SJSA1 (cell line): ENCODE data around the gene PDE9A. TPM values are rescaled to one million over a fixed set of nuclear protein-coding genes. Genes with fewer than 3 reads are reported as not detected.
A peak's percentile ranks its signal among the peaks of the same experiment; 100 is the strongest.

ENCODE experiments used
- DNase-seq, 2 experiments: peaks; one replicate each; pipeline ENCODE4 v3.0.0-alpha.2; 2015 to 2020; ENCODE audit warnings: low spot score in 2 of 2, low read depth in 1 of 2
- H3K27ac ChIP-seq: fragments of 250-450 bp; sonication (Bioruptor Pico); 2 replicates; pipeline ENCODE4 v1.5.1; 2020; ENCODE audit warnings: mild to moderate bottlenecking, moderate library complexity
- H3K27me3 ChIP-seq: fragments of 250-450 bp; sonication (Bioruptor Pico); replicated peaks from 2 replicates; pipeline ENCODE4 v1.5.1; 2020; ENCODE audit warnings: mild to moderate bottlenecking, moderate library complexity
- H3K36me3 ChIP-seq: fragments of 250-450 bp; sonication (Bioruptor Pico); 2 replicates; pipeline ENCODE4 v1.5.1; 2020; ENCODE audit warnings: mild to moderate bottlenecking
- H3K4me1 ChIP-seq: fragments of 250-450 bp; sonication (Bioruptor Pico); replicated peaks from 2 replicates; pipeline ENCODE4 v1.6.1; 2021; ENCODE audit warnings: mild to moderate bottlenecking
- H3K4me3 ChIP-seq: fragments of 250-450 bp; sonication (Bioruptor Pico); 2 replicates; pipeline ENCODE4 v1.5.1; 2020; ENCODE audit warnings: mild to moderate bottlenecking
- H3K9me3 ChIP-seq: fragments of 250-450 bp; sonication (Bioruptor Pico); replicated peaks from 2 replicates; pipeline ENCODE4 v1.5.1; 2020; ENCODE audit warnings: mild to moderate bottlenecking
- total RNA-seq: library from RNA; depleted of rRNA; stranded (reverse); fragments of >200 nt; shearing (Covaris generic); gene quantifications from 2 replicates; pipeline ENCODE4 v1.2.3, GENCODE V29; 2014

PDE9A gene
- total RNA-seq, 1 experiment from 2014 or later: 10.3 TPM

DNA sequence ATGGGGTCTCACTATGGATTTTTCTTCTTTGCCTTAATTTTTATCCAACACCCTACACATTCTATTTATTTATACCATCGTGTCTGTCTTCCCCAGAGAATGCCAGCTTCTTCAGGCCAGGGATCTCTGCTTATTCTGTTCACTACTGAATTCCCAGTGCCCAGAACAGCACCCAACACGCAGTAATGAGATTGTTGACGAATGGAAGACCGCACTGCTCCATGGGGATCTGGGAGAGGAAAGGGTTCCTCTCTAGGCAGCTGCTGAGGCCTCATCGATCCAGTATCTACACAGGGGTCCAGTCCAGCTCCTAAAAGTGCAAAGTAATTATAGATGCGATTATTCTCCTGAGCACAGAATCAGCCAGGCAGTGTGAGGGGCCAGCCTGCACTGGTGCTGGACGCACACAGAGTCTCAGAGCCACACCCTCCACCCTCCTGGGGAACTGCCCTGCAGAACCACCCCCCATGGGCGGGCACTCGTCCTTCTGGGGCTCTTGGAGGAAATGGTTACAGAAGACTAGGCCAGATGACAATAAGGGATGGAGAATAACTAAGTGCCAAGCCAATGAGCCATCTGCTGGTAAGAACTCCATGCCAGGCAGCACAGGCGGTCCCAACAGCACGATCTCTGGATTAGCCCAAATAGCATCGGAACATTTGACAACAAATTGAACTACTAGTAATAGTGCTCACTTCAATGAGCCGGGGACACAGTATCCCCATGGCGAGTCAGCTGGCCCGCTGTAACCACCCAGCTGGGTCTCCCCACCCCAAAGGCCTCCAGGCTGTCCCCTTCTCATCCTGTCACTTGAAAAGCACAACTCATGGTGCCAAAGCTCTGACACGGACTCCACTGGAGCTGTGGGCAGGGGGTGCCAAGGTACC, 1.7 kb upstream of the PDE9A start:
- Histone ChIP-seq H3K27me3 (peaks cover 32% of the 10 kb centered on the region), H3K4me3 (no peak overlapping the region), H3K9me3 (no peaks in the 10 kb centered on the region), H3K36me3 (no peaks in the 10 kb centered on the region), H3K27ac (no peak overlapping the region), H3K4me1 (peaks cover 41% of the 10 kb centered on the region)
- DNase-seq: no peak

DNA sequence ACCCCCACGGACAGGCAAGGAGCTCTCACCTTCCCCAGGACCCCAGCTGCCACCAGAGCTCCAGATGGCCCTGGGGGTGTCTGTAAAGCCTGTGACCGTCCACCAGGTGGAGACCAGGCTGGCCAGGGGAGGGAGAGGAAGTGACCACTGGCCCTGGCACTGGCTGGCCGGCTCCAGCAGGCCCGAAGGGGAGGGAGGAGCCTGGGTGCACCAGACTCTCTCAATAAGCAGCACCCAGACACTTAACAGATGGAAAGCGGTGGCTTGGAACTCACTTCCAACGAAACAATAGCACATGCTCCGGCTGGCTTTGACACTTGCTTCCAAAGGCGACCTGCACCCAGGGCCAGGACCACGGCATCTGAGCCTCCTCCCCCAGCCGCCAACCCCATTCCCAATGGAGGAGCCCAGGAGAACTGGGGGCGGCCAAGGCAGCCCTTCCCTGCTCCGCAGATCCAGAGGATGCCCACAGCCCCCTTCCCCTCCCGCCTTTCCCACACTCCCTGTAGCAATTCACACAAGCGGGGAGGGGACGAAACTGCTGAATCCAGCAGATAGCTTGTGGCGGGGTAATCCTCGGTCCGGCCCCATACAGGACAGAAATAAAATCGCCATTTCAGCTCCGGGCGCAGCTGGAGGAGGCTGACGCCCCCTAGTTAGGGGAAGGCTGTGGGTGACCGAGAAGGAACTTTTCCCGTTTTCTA, 742 bp upstream of the PDE9A start:
- DNase-seq: peak; percentile 56 to 77
- no peak overlapping the region for H3K27ac ChIP-seq
- peaks cover 43% of the 10 kb centered on the region for H3K4me1 ChIP-seq
- H3K4me3 ChIP-seq: peak overlapping the region; percentile 28
- no peaks in the 10 kb centered on the region for H3K9me3 ChIP-seq
- peaks cover 41% of the 10 kb centered on the region for H3K27me3 ChIP-seq
- H3K36me3 ChIP-seq: no peaks in the 10 kb centered on the region

- H3K36me3 ChIP-seq: no peaks in the 10 kb centered on the region
- no peak overlapping the region for H3K27ac ChIP-seq
- peaks cover 44% of the 10 kb centered on the region for H3K4me1 ChIP-seq
- no peaks in the 10 kb centered on the region for H3K9me3 ChIP-seq
- H3K27me3 ChIP-seq: peaks cover 43% of the 10 kb centered on the region
- peak in 1 of 2 experiments; percentile 31 for DNase-seq
- peak overlapping the region; percentile 49 for H3K4me3 ChIP-seq
Measured at GRCh38 chr21:42654179-42654912, 925 bp downstream of the PDE9A start.

DNA sequence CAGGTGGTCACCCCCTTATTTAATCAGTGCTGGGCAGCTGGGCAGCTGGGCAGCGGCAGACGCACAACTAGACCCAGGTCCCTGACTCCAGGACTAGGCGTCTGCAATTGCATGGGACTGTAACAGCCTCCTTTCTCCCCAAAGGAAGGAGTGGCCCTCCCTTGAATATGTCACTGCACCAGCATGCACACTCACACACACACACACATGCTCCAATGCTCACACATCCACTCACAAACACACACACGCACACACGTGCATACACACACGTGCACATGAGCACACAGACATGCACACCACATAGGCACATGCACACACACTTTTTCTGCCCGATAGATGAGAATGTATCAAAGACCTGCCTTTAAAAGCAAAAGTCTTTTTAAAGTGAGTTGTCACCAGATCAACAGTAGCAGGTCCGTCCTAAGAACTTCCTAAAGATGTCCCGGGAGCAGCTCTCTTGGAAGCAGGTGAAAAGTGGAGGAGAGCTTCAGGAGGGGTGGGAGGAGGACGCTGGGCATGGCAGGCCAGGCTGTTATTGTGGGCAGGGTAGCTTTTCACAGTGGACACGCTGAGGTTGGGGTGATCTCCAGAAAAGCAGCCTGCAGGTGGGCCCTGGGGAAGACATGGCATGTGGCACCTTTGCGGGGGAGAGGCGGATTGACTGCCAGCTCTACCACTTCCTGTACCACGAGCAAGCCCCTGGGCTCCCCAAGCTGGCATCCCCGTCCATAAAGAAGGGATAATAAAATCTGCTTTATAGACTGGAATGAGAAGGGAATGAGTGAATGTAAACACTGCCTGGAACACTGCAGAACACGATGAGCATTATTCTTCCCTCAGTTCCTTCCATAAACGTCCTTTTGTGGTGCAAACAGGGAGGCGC, 1.7 kb downstream of the PDE9A start:
- Histone ChIP-seq H3K27ac (no peak overlapping the region), H3K36me3 (no peaks in the 10 kb centered on the region), H3K4me1 (peaks cover 44% of the 10 kb centered on the region), H3K27me3 (peaks cover 43% of the 10 kb centered on the region), H3K9me3 (no peaks in the 10 kb centered on the region), H3K4me3 (peak overlapping the region; percentile 49)
- DNase-seq: no peak

DNA sequence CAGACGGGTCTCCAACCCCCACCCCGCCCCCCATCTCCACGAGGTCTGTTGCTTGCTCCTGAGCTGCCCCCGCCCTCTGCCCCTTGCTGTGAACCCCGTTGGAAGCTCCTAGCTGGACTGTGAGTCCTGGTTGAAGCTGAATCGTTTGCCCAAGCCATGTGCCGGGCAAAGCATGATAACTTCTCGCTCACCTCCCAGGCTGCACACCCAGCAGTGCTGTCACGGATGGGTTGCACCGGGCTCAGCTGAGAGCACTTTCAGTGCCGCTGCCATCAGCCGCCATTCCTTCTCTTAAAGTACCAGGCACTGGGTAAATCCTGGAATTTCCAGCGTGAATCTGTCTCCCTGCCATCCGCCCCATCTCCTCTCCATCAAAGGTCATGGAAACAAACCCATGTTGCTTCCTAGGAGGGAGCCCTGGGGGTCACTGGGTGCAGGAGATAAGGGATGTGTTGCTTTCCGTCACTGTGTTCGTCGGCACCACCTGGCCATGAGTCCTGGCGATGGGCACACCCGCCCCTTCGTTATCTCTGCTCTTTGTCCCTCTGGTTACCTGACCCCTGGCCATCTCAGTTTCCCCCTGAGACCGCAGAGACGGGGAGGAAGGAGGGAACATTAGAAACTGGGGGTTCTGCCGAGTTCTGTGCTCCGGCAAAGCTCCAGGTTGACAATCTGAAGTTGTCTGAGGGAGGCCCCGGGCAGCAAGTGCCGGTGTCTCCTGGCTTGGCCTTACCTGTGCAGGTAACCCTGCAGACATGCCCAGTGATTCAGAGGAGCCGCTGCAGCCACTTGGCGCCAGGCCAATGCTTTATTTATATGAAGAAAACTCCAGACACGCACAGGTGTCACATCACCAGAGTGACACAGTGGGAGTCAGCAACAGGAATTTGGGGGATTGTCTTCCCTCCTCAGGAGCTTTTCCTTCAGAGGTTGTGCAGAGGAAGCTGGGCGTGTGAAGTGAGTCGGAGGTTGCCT, 2.7 kb downstream of the PDE9A start:
- H3K27me3 ChIP-seq: peaks cover 43% of the 10 kb centered on the region
- no peak overlapping the region for H3K27ac ChIP-seq
- H3K4me1 ChIP-seq: peaks cover 44% of the 10 kb centered on the region
- H3K9me3 ChIP-seq: no peaks in the 10 kb centered on the region
- DNase-seq: no peak
- no peaks in the 10 kb centered on the region for H3K36me3 ChIP-seq
- H3K4me3 ChIP-seq: no peak overlapping the region

- no peaks in the 10 kb centered on the region for H3K9me3 ChIP-seq
- no peak overlapping the region for H3K27ac ChIP-seq
- DNase-seq: no peak
Measured at GRCh38 chr21:42656872-42657271, 3.5 kb downstream of the PDE9A start.

GRCh38 chr21:42657676-42658319, 4.4 kb downstream of the PDE9A start:
- Histone ChIP-seq H3K9me3 (no peaks in the 10 kb centered on the region), H3K27me3 (peaks cover 41% of the 10 kb centered on the region), H3K4me3 (no peak overlapping the region), H3K4me1 (peaks cover 41% of the 10 kb centered on the region), H3K27ac (no peak overlapping the region), H3K36me3 (no peaks in the 10 kb centered on the region)
- DNase-seq: no peak

More at GRCh38 chr21:42656872-42657271, 3.5 kb downstream of the PDE9A start:
- H3K27me3 ChIP-seq: peaks cover 43% of the 10 kb centered on the region
- H3K4me1 ChIP-seq: peaks cover 44% of the 10 kb centered on the region
- H3K36me3 ChIP-seq: no peaks in the 10 kb centered on the region
- no peak overlapping the region for H3K4me3 ChIP-seq

DNA sequence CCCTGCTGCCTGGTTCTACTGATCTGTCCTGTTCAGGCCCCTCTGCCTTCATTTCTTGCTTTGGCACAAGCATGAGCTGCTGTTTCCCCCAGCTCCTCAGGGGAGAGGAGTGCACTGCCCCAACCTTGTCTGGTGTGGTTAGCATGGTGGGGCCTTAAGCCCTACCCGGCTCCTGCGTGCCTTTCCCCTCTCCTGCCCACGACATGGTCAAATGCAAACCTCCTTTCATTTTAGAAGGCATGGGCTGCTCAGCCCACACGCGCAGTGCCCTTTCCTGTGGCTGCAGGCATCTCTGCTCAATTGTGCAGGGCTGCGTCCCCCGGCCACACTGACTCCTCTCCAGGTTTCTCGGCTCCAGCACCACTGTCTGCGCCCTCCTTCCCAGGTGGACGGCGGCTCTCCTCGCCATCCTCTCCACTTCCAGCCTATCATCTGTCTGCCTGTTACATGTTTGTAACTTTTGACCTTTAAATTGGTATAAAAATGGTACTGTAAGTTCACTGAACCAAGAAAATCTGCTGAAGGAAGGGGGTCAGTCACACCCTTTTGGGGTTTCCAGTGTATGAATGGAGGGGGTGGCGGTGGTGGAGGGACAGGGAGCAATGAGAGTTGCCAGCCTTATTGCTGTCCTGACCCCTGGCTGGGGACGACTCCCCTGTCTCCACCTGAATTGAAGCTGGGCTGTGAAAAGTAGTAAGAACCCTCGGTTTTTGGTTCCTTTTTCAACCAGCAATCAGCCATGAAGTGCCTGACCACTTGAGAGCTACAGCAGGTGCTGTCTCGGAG, 5.1 kb downstream of the PDE9A start:
- Histone ChIP-seq H3K36me3 (no peaks in the 10 kb centered on the region), H3K9me3 (no peaks in the 10 kb centered on the region), H3K27me3 (peaks cover 37% of the 10 kb centered on the region), H3K27ac (no peak overlapping the region), H3K4me3 (no peak overlapping the region), H3K4me1 (peaks cover 37% of the 10 kb centered on the region)
- DNase-seq: no peak

GRCh38 chr21:42659416-42660117, 6.1 kb downstream of the PDE9A start:
- Histone ChIP-seq H3K4me1 (peaks cover 31% of the 10 kb centered on the region), H3K4me3 (no peak overlapping the region), H3K27ac (no peak overlapping the region), H3K9me3 (no peaks in the 10 kb centered on the region), H3K36me3 (no peaks in the 10 kb centered on the region), H3K27me3 (peaks cover 30% of the 10 kb centered on the region)
- no peak for DNase-seq

- Histone ChIP-seq H3K27ac (no peak overlapping the region), H3K27me3 (peaks cover 25% of the 10 kb centered on the region), H3K4me1 (peaks cover 29% of the 10 kb centered on the region), H3K4me3 (no peak overlapping the region), H3K36me3 (no peaks in the 10 kb centered on the region), H3K9me3 (no peaks in the 10 kb centered on the region)
- no peak for DNase-seq
Measured at GRCh38 chr21:42660118-42660470, 6.7 kb downstream of the PDE9A start.
